ENCODE measurements around the gene STXBP5.
"Not testable (repeated sequence)": the region's sequence is repeated elsewhere in the genome, so short reads cannot be mapped to it uniquely, and the experiment has no call there.

The STXBP5 gene

GRCh38 chr6:147248859-147249258, 44.6 kb downstream of the STXBP5 start:
- no peak for ATAC-seq

GRCh38 chr6:147251072-147251471, 46.9 kb downstream of the STXBP5 start:
- no peak for ATAC-seq

- not testable (repeated sequence) for ATAC-seq
Observed at GRCh38 chr6:147254929-147255473, 50.8 kb downstream of the STXBP5 start.

GRCh38 chr6:147255948-147256674, 51.9 kb downstream of the STXBP5 start:
- ATAC-seq: no peak

- no peak for ATAC-seq
Observed at GRCh38 chr6:147257760-147258159, 53.5 kb downstream of the STXBP5 start.

GRCh38 chr6:147260091-147260490, 55.9 kb downstream of the STXBP5 start:
- ATAC-seq: no peak

GRCh38 chr6:147262946-147263345, 58.7 kb downstream of the STXBP5 start:
- ATAC-seq: no peak

- ATAC-seq: no peak
Observed at GRCh38 chr6:147266821-147267220, 62.6 kb downstream of the STXBP5 start.

GRCh38 chr6:147267658-147268057, 63.4 kb downstream of the STXBP5 start:
- no peak for ATAC-seq

GRCh38 chr6:147268254-147268653, 64.0 kb downstream of the STXBP5 start:
- peak; percentile 41 to 75 for ATAC-seq

- ATAC-seq: no peak
Observed at GRCh38 chr6:147274012-147274411, 69.8 kb downstream of the STXBP5 start.

GRCh38 chr6:147274776-147275175, 70.6 kb downstream of the STXBP5 start:
- ATAC-seq: no peak

GRCh38 chr6:147278891-147279290, 74.7 kb downstream of the STXBP5 start:
- ATAC-seq: no peak

- no peak for ATAC-seq
Observed at GRCh38 chr6:147279427-147279826, 75.2 kb downstream of the STXBP5 start.

- ATAC-seq: peak; percentile 51 to 72
Observed at GRCh38 chr6:147281895-147282565, 77.8 kb downstream of the STXBP5 start.

- no peak for ATAC-seq
Observed at GRCh38 chr6:147282566-147282959, 78.3 kb downstream of the STXBP5 start.

GRCh38 chr6:147283460-147283859, 79.2 kb downstream of the STXBP5 start:
- ATAC-seq: no peak

- no peak for ATAC-seq
Observed at GRCh38 chr6:147285087-147285855, 81.1 kb downstream of the STXBP5 start.

GRCh38 chr6:147287869-147288271, 83.7 kb downstream of the STXBP5 start:
- ATAC-seq: no peak

- ATAC-seq: no peak
Observed at GRCh38 chr6:147297124-147297523, 92.9 kb downstream of the STXBP5 start.

GRCh38 chr6:147297663-147298316, 93.6 kb downstream of the STXBP5 start:
- no peak for ATAC-seq

GRCh38 chr6:147298461-147298860, 94.2 kb downstream of the STXBP5 start:
- ATAC-seq: no peak

GRCh38 chr6:147299035-147299434, 94.8 kb downstream of the STXBP5 start:
- ATAC-seq: peak in 1 of 2 donors; percentile 33
